ENCODE measurements around the gene AADAT.

DNA sequence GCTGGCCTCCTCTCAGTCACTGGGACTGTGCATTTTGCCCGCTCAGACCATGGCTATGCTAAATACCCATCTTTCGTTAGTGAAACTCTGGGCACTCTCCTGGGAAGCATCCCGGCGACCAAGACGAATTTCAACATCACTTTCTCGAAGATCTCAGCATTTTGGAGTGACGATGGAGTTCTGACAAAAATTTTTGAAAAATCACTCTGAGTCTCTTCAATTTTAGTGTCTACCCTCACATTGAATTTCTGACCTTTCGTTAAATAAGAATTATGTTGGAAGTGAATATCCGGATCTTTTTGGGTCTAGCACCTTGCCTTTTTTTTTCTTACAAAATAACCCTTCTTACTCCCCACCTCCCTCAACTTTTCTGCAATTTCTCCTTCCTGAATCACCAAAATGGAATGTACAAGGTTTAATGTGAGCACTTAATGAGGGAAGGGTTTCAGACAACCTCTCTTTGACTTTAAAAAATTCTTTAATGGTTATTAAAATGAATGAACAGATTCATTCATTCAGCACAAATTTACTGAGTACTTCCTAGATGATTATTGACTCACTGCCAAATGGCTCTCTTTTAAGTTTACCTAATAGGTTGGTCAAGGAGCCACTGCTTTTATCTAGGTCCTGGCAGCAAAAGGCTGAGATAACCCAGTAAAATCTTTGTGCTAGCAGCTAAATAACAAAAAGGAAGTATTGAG lies 746 bp upstream of the AADAT start:
- TF ChIP-seq, protein P1, sequence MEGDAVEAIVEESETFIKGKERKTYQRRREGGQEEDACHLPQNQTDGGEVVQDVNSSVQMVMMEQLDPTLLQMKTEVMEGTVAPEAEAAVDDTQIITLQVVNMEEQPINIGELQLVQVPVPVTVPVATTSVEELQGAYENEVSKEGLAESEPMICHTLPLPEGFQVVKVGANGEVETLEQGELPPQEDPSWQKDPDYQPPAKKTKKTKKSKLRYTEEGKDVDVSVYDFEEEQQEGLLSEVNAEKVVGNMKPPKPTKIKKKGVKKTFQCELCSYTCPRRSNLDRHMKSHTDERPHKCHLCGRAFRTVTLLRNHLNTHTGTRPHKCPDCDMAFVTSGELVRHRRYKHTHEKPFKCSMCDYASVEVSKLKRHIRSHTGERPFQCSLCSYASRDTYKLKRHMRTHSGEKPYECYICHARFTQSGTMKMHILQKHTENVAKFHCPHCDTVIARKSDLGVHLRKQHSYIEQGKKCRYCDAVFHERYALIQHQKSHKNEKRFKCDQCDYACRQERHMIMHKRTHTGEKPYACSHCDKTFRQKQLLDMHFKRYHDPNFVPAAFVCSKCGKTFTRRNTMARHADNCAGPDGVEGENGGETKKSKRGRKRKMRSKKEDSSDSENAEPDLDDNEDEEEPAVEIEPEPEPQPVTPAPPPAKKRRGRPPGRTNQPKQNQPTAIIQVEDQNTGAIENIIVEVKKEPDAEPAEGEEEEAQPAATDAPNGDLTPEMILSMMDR (conservative IDR thresholded peaks at IDR 0.05; ENCODE audit: low read depth, low read length): no peak
- TF ChIP-seq EZH2 (IDR thresholded peaks at IDR 0.05; ENCODE audit: borderline replicate concordance, low read depth, low read length, poor library complexity, severe bottlenecking): no peak

All from A673 (cell line).